Measurements from ENCODE around the gene PCDH1.

- no peak for TF ChIP-seq CTCF (IDR thresholded peaks at IDR 0.05; ENCODE audit: extremely low read depth in 1 of 2, insufficient read depth in 1 of 2, low read depth in 1 of 2, low read length in 2 of 2)
- TF ChIP-seq POLR2AphosphoS5 (IDR thresholded peaks at IDR 0.05; ENCODE audit: insufficient read depth, low read depth, low read length) = no peak
- no peak for TF ChIP-seq MYC (IDR thresholded peaks at IDR 0.05; ENCODE audit: low read depth, low read length)
- TF ChIP-seq MAX (IDR thresholded peaks at IDR 0.05; ENCODE audit: insufficient read depth, insufficient read length) = no peak
- TF ChIP-seq POLR2A (IDR thresholded peaks at IDR 0.05; ENCODE audit: low read depth, low read length) = no peak
- no peak for TF ChIP-seq EZH2 (IDR thresholded peaks at IDR 0.05; ENCODE audit: borderline replicate concordance, low read depth, low read length, severe bottlenecking)
- no peak for TF ChIP-seq FOS (IDR thresholded peaks at IDR 0.05; ENCODE audit: borderline replicate concordance, insufficient read depth, low read length)
- TF ChIP-seq JUN (IDR thresholded peaks at IDR 0.05; ENCODE audit: borderline replicate concordance, insufficient read depth, insufficient read length, low read depth) = no peak
- no peak for TF ChIP-seq GATA2 (IDR thresholded peaks at IDR 0.05; ENCODE audit: insufficient read depth, insufficient read length, low read depth, low read length)
Measured at GRCh38 chr5:141916522-141916921, 38.3 kb upstream of the PCDH1 start.
